HepG2 (cell line): ENCODE data around the gene USE1. TPM values are rescaled to one million over a fixed set of nuclear protein-coding genes. Genes with fewer than 3 reads are reported as not detected.

ENCODE experiments used
- CCDC6 ChIP-seq: sonication (generic); formaldehyde crosslinking; IDR thresholded peaks from 2 replicates; pipeline ENCODE4 v1.8.1; 2022; ENCODE audit warnings: mild to moderate bottlenecking, missing genetic modification reagents, moderate library complexity
- DZIP1 ChIP-seq: sonication (generic); formaldehyde crosslinking; IDR thresholded peaks from 2 replicates; pipeline ENCODE4 v1.5.0; 2020; ENCODE audit warnings: mild to moderate bottlenecking, missing genetic modification reagents
- ERF ChIP-seq: IDR thresholded peaks from 2 replicates; pipeline ENCODE4 v1.6.1; 2018; ENCODE audit warnings: missing biosample characterization, missing genetic modification reagents
- FOXA1 ChIP-seq, 2 experiments: fragments of 450-650 bp in 1 of 2; sonication (generic) in 1 of 2; formaldehyde crosslinking in 1 of 2; IDR thresholded peaks; 2 replicates each; pipeline versions ENCODE4 v1.4.0 to v1.6.1; 2016 to 2020; ENCODE audit warnings: missing genetic modification reagents in 1 of 2
- HDAC6 ChIP-seq: fragments of 200-600 bp; sonication (generic); IDR thresholded peaks from 2 replicates; pipeline ENCODE4 v1.7.0; 2017; ENCODE audit warnings: mild to moderate bottlenecking, antibody characterized with exemption, low read length, low read depth
- KDM3A ChIP-seq: IDR thresholded peaks from 2 replicates; pipeline ENCODE4 v1.6.1; 2018; ENCODE audit warnings: low read depth, missing compliant biosample characterization
- MAFF ChIP-seq: IDR thresholded peaks from 2 replicates; pipeline ENCODE4 v1.6.1; 2011; ENCODE audit warnings: low read depth, low read length, improper control_type of control experiment
- MEF2D ChIP-seq: sonication (generic); formaldehyde crosslinking; IDR thresholded peaks from 2 replicates; pipeline ENCODE4 v1.5.1; 2020; ENCODE audit warnings: mild to moderate bottlenecking, missing genetic modification reagents
- MIXL1 ChIP-seq: IDR thresholded peaks from 2 replicates; pipeline ENCODE4 v1.6.1; 2016
- MYC ChIP-seq: sonication (generic); formaldehyde crosslinking; IDR thresholded peaks from 2 replicates; pipeline ENCODE4 v1.9.0; 2021; ENCODE audit warnings: missing genetic modification reagents, borderline replicate concordance
- MZF1 ChIP-seq: sonication (generic); formaldehyde crosslinking; IDR thresholded peaks from 2 replicates; pipeline ENCODE4 v1.8.1; 2023; ENCODE audit warnings: mild to moderate bottlenecking, missing genetic modification reagents, borderline replicate concordance
- NCOA1 ChIP-seq: sonication (generic); formaldehyde crosslinking; IDR thresholded peaks from 2 replicates; pipeline ENCODE4 v1.9.0; 2021; ENCODE audit warnings: missing genetic modification reagents
- NCOR1 ChIP-seq: fragments of 200-600 bp; sonication (generic); IDR thresholded peaks from 2 replicates; pipeline ENCODE4 v1.7.0; 2017; ENCODE audit warnings: antibody characterized with exemption, low read length, borderline replicate concordance
- NFIC ChIP-seq: IDR thresholded peaks from 2 replicates; pipeline ENCODE4 v1.6.1; 2012; ENCODE audit warnings: mild to moderate bottlenecking, low read length, inconsistent platforms
- POGZ ChIP-seq: sonication (generic); formaldehyde crosslinking; IDR thresholded peaks from 2 replicates; pipeline ENCODE4 v1.4.0; 2020; ENCODE audit warnings: mild to moderate bottlenecking, missing genetic modification reagents
- PRMT3 ChIP-seq: sonication (generic); formaldehyde crosslinking; IDR thresholded peaks from 2 replicates; pipeline ENCODE4 v1.8.1; 2022; ENCODE audit warnings: low read depth, mild to moderate bottlenecking, moderate library complexity, missing genetic modification reagents, borderline replicate concordance
- SETDB1 ChIP-seq: sonication (generic); formaldehyde crosslinking; IDR thresholded peaks from 2 replicates; pipeline ENCODE4 v1.5.1; 2020; ENCODE audit warnings: missing genetic modification reagents, mild to moderate bottlenecking, borderline replicate concordance
- SIX1 ChIP-seq: sonication (generic); formaldehyde crosslinking; IDR thresholded peaks from 2 replicates; pipeline ENCODE4 v1.4.0; 2020; ENCODE audit warnings: missing genetic modification reagents, borderline replicate concordance
- SKI ChIP-seq: fragments of 450-650 bp; IDR thresholded peaks from one replicate; pipeline ENCODE4 v1.6.1; 2018; ENCODE audit warnings: mild to moderate bottlenecking; ENCODE audit not compliant: partially characterized antibody
- SP2 ChIP-seq: sonication (generic); formaldehyde crosslinking; IDR thresholded peaks from 2 replicates; pipeline ENCODE4 v1.5.1; 2020; ENCODE audit warnings: mild to moderate bottlenecking, missing genetic modification reagents
- UBTF ChIP-seq: sonication (generic); formaldehyde crosslinking; IDR thresholded peaks from 2 replicates; pipeline ENCODE4 v1.4.0; 2020; ENCODE audit warnings: mild to moderate bottlenecking, missing genetic modification reagents
- ZKSCAN5 ChIP-seq: sonication (generic); formaldehyde crosslinking; IDR thresholded peaks from 2 replicates; pipeline ENCODE4 v1.5.1; 2020; ENCODE audit warnings: mild to moderate bottlenecking, missing genetic modification reagents
- ZNF615 ChIP-seq: sonication (generic); formaldehyde crosslinking; IDR thresholded peaks from 2 replicates; pipeline ENCODE4 v1.5.0; 2020; ENCODE audit warnings: mild to moderate bottlenecking, missing genetic modification reagents, borderline replicate concordance
- polyA plus RNA-seq, 8 experiments: library from polyadenylated mRNA; depleted of rRNA in 3 of 8; stranded (reverse) in 7 of 8; unstranded in 1 of 8; fragments of >200 nt; fragmentation: Illumina TruSeq in 4 of 8; extraction: Trizol in 4 of 8; gene quantifications; 2 replicates each; pipeline versions ENCODE4 v1.2.1 to v1.2.3, GENCODE V29; 2011 to 2016; ENCODE audit warnings: low read depth in 4 of 8, missing spikeins in 1 of 8, mixed read lengths in 1 of 8; ENCODE audit not compliant: insufficient read depth in 1 of 8
- total RNA-seq, 5 experiments: library from RNA; depleted of rRNA; stranded (reverse); fragments of >200 nt; fragmentation: Illumina TruSeq; extraction: Trizol; gene quantifications; 2 replicates each; pipeline ENCODE4 v1.2.3, GENCODE V29; 2016; ENCODE audit warnings: low read depth in 1 of 5
- TF ChIP-seq, protein P1 (sequence below): sonication (generic); formaldehyde crosslinking; IDR thresholded peaks from 2 replicates; pipeline ENCODE4 v1.5.0; 2020; ENCODE audit warnings: missing genetic modification reagents, mild to moderate bottlenecking, borderline replicate concordance

USE1 gene
- total and polyA plus RNA-seq, 2 of the 13 experiments (the other 11 are each of a cell fraction or from before 2014, with no cell fraction given): 9.9 to 17.6 TPM

GRCh38 chr19:17243830-17244617, 28.9 kb downstream of the USE1 start (continued):
- peak; percentile 98 for TF ChIP-seq SKI
- TF ChIP-seq SIX1: peak; percentile 83
- TF ChIP-seq POGZ (CRISPR knock-in tag): peak; percentile 8; the same call in 1 of the 2 replicates
- peak; percentile 40; the same call in 1 of the 2 replicates for TF ChIP-seq NFIC
- no peak for TF ChIP-seq CCDC6 (CRISPR knock-in tag)
- TF ChIP-seq UBTF: peak; percentile 49
- TF ChIP-seq SETDB1 (CRISPR knock-in tag): no peak
- TF ChIP-seq NCOR1: peak; percentile 92
- peak; percentile 82; the same call in 1 of the 2 replicates for TF ChIP-seq KDM3A (CRISPR knock-in tag)
- TF ChIP-seq ERF (CRISPR knock-in tag): peak; percentile 47
- TF ChIP-seq FOXA1 (IDR thresholded peaks at IDR 0.05): no peak
- TF ChIP-seq FOXA1 (CRISPR knock-in tag; IDR thresholded peaks at IDR 0.05): no peak
- peak; percentile 85 for TF ChIP-seq MYC (CRISPR knock-in tag)
- no peak for TF ChIP-seq HDAC6
- no peak for TF ChIP-seq NCOA1 (CRISPR knock-in tag)
- no peak for TF ChIP-seq MZF1 (CRISPR knock-in tag)
- peak; percentile 89; the same call in 1 of the 2 replicates for TF ChIP-seq ZKSCAN5
- TF ChIP-seq, protein P1, sequence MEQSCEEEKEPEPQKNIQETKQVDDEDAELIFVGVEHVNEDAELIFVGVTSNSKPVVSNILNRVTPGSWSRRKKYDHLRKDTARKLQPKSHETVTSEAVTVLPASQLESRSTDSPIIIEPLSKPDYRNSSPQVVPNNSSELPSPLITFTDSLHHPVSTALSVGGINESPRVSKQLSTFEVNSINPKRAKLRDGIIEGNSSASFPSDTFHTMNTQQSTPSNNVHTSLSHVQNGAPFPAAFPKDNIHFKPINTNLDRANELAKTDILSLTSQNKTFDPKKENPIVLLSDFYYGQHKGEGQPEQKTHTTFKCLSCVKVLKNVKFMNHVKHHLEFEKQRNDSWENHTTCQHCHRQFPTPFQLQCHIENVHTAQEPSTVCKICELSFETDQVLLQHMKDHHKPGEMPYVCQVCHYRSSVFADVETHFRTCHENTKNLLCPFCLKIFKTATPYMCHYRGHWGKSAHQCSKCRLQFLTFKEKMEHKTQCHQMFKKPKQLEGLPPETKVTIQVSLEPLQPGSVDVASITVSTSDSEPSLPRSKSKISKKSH (CRISPR knock-in tag): 0 out of 2 replicates have a peak, but pooled peaks have one; percentile 35
- TF ChIP-seq DZIP1 (CRISPR knock-in tag): no peak
- TF ChIP-seq MEF2D: peak; percentile 35; the same call in 1 of the 2 replicates
- TF ChIP-seq SP2 (CRISPR knock-in tag): 0 out of 2 replicates have a peak, but pooled peaks have one; percentile 4
- no peak for TF ChIP-seq MAFF
- TF ChIP-seq ZNF615: no peak
- TF ChIP-seq MIXL1: 0 out of 2 replicates have a peak, but pooled peaks have one; percentile 36
- no peak for TF ChIP-seq PRMT3 (CRISPR knock-in tag)
